ENCODE measurements around the gene GNAS-AS1. TPM values are rescaled to one million over a fixed set of nuclear protein-coding genes. Genes with fewer than 3 reads are reported as not detected.

GNAS-AS1 gene
- total RNA-seq (2012; rRNA removed), result 0.66 and 1.0 TPM in 2 replicates

GRCh38 chr20:58850693-58851174 is at the start of gene GNAS-AS1:
TSS of gene GNAS-AS1 (minus strand) at chr20:58850902.
- H3K9me3 ChIP-seq (replicated peaks; ENCODE audit: low read length), result no peaks in the 10 kb centered on the region
- H3K4me3 ChIP-seq (ENCODE audit: low read length), result peak within 1 kb of the TSS; percentile 74
- peak within 1 kb of the TSS; percentile 72 for H3K9ac ChIP-seq (ENCODE audit: low read depth, low read length)
- H3K27me3 ChIP-seq (ENCODE audit: control insufficient read depth, insufficient read depth, low read length), result peaks cover 23% of the 10 kb centered on the region
- peaks cover 5% of the 10 kb centered on the region for H3K4me1 ChIP-seq (ENCODE audit: control insufficient read depth, insufficient read depth, low read length)
- no peaks in the 10 kb centered on the region for H3K36me3 ChIP-seq (ENCODE audit: insufficient read depth, low read length)
- H3K4me2 ChIP-seq (ENCODE audit: low read length), result peak within 1 kb of the TSS; percentile 86

- Histone ChIP-seq H3K4me1 (ENCODE audit: control insufficient read depth, insufficient read depth, low read length) (peaks cover 50% of the 10 kb centered on the region), H3K4me2 (ENCODE audit: low read length) (no peak overlapping the region), H3K9me3 (replicated peaks; ENCODE audit: low read length) (no peaks in the 10 kb centered on the region), H3K36me3 (ENCODE audit: insufficient read depth, low read length) (peaks cover 55% of the 10 kb centered on the region), H3K27me3 (ENCODE audit: control insufficient read depth, insufficient read depth, low read length) (no peaks in the 10 kb centered on the region), H3K4me3 (ENCODE audit: low read length) (no peak overlapping the region), H3K9ac (ENCODE audit: low read depth, low read length) (no peak overlapping the region)
Measured at GRCh38 chr20:58900397-58900796, 49.7 kb upstream of the GNAS-AS1 start.

GRCh38 chr20:58899512-58899911 is 48.8 kb upstream of the GNAS-AS1 start:
- peaks cover 58% of the 10 kb centered on the region for H3K4me1 ChIP-seq (ENCODE audit: control insufficient read depth, insufficient read depth, low read length)
- no peaks in the 10 kb centered on the region for H3K27me3 ChIP-seq (ENCODE audit: control insufficient read depth, insufficient read depth, low read length)
- no peaks in the 10 kb centered on the region for H3K9me3 ChIP-seq (replicated peaks; ENCODE audit: low read length)
- peaks cover 47% of the 10 kb centered on the region for H3K36me3 ChIP-seq (ENCODE audit: insufficient read depth, low read length)
- no peak overlapping the region for H3K4me2 ChIP-seq (ENCODE audit: low read length)
- H3K9ac ChIP-seq (ENCODE audit: low read depth, low read length), result no peak overlapping the region
- no peak overlapping the region for H3K4me3 ChIP-seq (ENCODE audit: low read length)

- Histone ChIP-seq H3K27me3 (ENCODE audit: control insufficient read depth, insufficient read depth, low read length) (no peaks in the 10 kb centered on the region), H3K4me1 (ENCODE audit: control insufficient read depth, insufficient read depth, low read length) (peaks cover 65% of the 10 kb centered on the region), H3K4me3 (ENCODE audit: low read length) (no peak overlapping the region), H3K4me2 (ENCODE audit: low read length) (peak overlapping the region; percentile 17), H3K9me3 (replicated peaks; ENCODE audit: low read length) (no peaks in the 10 kb centered on the region), H3K36me3 (ENCODE audit: insufficient read depth, low read length) (peaks cover 40% of the 10 kb centered on the region), H3K9ac (ENCODE audit: low read depth, low read length) (no peak overlapping the region)
Measured at GRCh38 chr20:58898629-58899408, 48.1 kb upstream of the GNAS-AS1 start.

- no peaks in the 10 kb centered on the region for H3K9me3 ChIP-seq (replicated peaks; ENCODE audit: low read length)
- no peak overlapping the region for H3K4me3 ChIP-seq (ENCODE audit: low read length)
- peak overlapping the region; percentile 42 for H3K4me2 ChIP-seq (ENCODE audit: low read length)
- H3K27me3 ChIP-seq (ENCODE audit: control insufficient read depth, insufficient read depth, low read length), result no peaks in the 10 kb centered on the region
- H3K4me1 ChIP-seq (ENCODE audit: control insufficient read depth, insufficient read depth, low read length), result peaks cover 67% of the 10 kb centered on the region
- peak overlapping the region; percentile 27 for H3K9ac ChIP-seq (ENCODE audit: low read depth, low read length)
- peaks cover 34% of the 10 kb centered on the region for H3K36me3 ChIP-seq (ENCODE audit: insufficient read depth, low read length)
Measured at GRCh38 chr20:58897488-58897887, 46.8 kb upstream of the GNAS-AS1 start.

GRCh38 chr20:58896820-58897219 is 46.1 kb upstream of the GNAS-AS1 start:
- H3K9ac ChIP-seq (ENCODE audit: low read depth, low read length), result peak overlapping the region; percentile 90
- peaks cover 34% of the 10 kb centered on the region for H3K36me3 ChIP-seq (ENCODE audit: insufficient read depth, low read length)
- no peaks in the 10 kb centered on the region for H3K27me3 ChIP-seq (ENCODE audit: control insufficient read depth, insufficient read depth, low read length)
- H3K4me1 ChIP-seq (ENCODE audit: control insufficient read depth, insufficient read depth, low read length), result peaks cover 67% of the 10 kb centered on the region
- no peaks in the 10 kb centered on the region for H3K9me3 ChIP-seq (replicated peaks; ENCODE audit: low read length)
- H3K4me3 ChIP-seq (ENCODE audit: low read length), result no peak overlapping the region
- peak overlapping the region; percentile 77 for H3K4me2 ChIP-seq (ENCODE audit: low read length)

- Histone ChIP-seq H3K4me3 (ENCODE audit: low read length) (peak overlapping the region; percentile 81), H3K36me3 (ENCODE audit: insufficient read depth, low read length) (peaks cover 27% of the 10 kb centered on the region), H3K27me3 (ENCODE audit: control insufficient read depth, insufficient read depth, low read length) (no peaks in the 10 kb centered on the region), H3K4me2 (ENCODE audit: low read length) (peak overlapping the region; percentile 77), H3K9me3 (replicated peaks; ENCODE audit: low read length) (no peaks in the 10 kb centered on the region), H3K4me1 (ENCODE audit: control insufficient read depth, insufficient read depth, low read length) (peaks cover 67% of the 10 kb centered on the region), H3K9ac (ENCODE audit: low read depth, low read length) (peak overlapping the region; percentile 90)
Measured at GRCh38 chr20:58895448-58896180, 44.9 kb upstream of the GNAS-AS1 start.

- H3K4me2 ChIP-seq (ENCODE audit: low read length), result peak overlapping the region; percentile 77
- no peaks in the 10 kb centered on the region for H3K27me3 ChIP-seq (ENCODE audit: control insufficient read depth, insufficient read depth, low read length)
- peaks cover 20% of the 10 kb centered on the region for H3K36me3 ChIP-seq (ENCODE audit: insufficient read depth, low read length)
- H3K4me3 ChIP-seq (ENCODE audit: low read length), result peak overlapping the region; percentile 81
- peak overlapping the region; percentile 90 for H3K9ac ChIP-seq (ENCODE audit: low read depth, low read length)
- H3K9me3 ChIP-seq (replicated peaks; ENCODE audit: low read length), result no peaks in the 10 kb centered on the region
- peaks cover 63% of the 10 kb centered on the region for H3K4me1 ChIP-seq (ENCODE audit: control insufficient read depth, insufficient read depth, low read length)
Measured at GRCh38 chr20:58894652-58895447, 44.1 kb upstream of the GNAS-AS1 start.

GRCh38 chr20:58893355-58894120 is 42.8 kb upstream of the GNAS-AS1 start:
- Histone ChIP-seq H3K4me2 (ENCODE audit: low read length) (peak overlapping the region; percentile 77), H3K9ac (ENCODE audit: low read depth, low read length) (peak overlapping the region; percentile 90)

GRCh38 chr20:58892932-58893224 is 42.2 kb upstream of the GNAS-AS1 start:
- Histone ChIP-seq H3K4me3 (ENCODE audit: low read length) (peak overlapping the region; percentile 81), H3K36me3 (ENCODE audit: insufficient read depth, low read length) (peaks cover 10% of the 10 kb centered on the region), H3K9ac (ENCODE audit: low read depth, low read length) (peak overlapping the region; percentile 90), H3K9me3 (replicated peaks; ENCODE audit: low read length) (no peaks in the 10 kb centered on the region), H3K4me2 (ENCODE audit: low read length) (peak overlapping the region; percentile 77), H3K27me3 (ENCODE audit: control insufficient read depth, insufficient read depth, low read length) (no peaks in the 10 kb centered on the region), H3K4me1 (ENCODE audit: control insufficient read depth, insufficient read depth, low read length) (peaks cover 45% of the 10 kb centered on the region)

More at GRCh38 chr20:58893355-58894120, 42.8 kb upstream of the GNAS-AS1 start:
- Histone ChIP-seq H3K9me3 (replicated peaks; ENCODE audit: low read length) (no peaks in the 10 kb centered on the region), H3K27me3 (ENCODE audit: control insufficient read depth, insufficient read depth, low read length) (no peaks in the 10 kb centered on the region), H3K4me3 (ENCODE audit: low read length) (peak overlapping the region; percentile 81), H3K4me1 (ENCODE audit: control insufficient read depth, insufficient read depth, low read length) (peaks cover 52% of the 10 kb centered on the region), H3K36me3 (ENCODE audit: insufficient read depth, low read length) (peaks cover 12% of the 10 kb centered on the region)

All from skeletal muscle satellite cell (primary cell).